Ovary (tissue), 9 donors: ENCODE data around the gene ARHGEF18. TPM values are rescaled to one million over a fixed set of nuclear protein-coding genes. Genes with fewer than 3 reads are reported as not detected.

ENCODE experiments used
- DNase-seq, 5 donors: peaks; one replicate each; pipeline ENCODE4 v3.0.0-alpha.2; 2019 to 2020
- H3K27ac ChIP-seq, 2 donors: fragments of 200-600 bp; one replicate each; pipeline versions ENCODE4 v1.5.1 to v1.8.0; 2019 to 2022
- H3K27me3 ChIP-seq: fragments of 200-600 bp; one replicate; pipeline ENCODE4 v1.8.0; 2022
- H3K36me3 ChIP-seq: fragments of 200-600 bp; sonication (generic); one replicate; pipeline ENCODE4 v1.5.1; 2019
- H3K4me1 ChIP-seq: one replicate; pipeline ENCODE4 v1.8.1; 2013; ENCODE audit warnings: mild to moderate bottlenecking, moderate library complexity; ENCODE audit not compliant: insufficient read depth
- H3K4me3 ChIP-seq: fragments of 200-600 bp; sonication (generic); one replicate; pipeline ENCODE4 v1.5.1; 2017
- H3K9me3 ChIP-seq, 2 donors: fragments of 200-600 bp in 1 of 2; sonication (generic) in 1 of 2; one replicate each; pipeline versions ENCODE4 v1.5.1 to v1.8.1; 2013 to 2019; ENCODE audit warnings: mild to moderate bottlenecking in 1 of 2, moderate library complexity in 1 of 2
- EP300 ChIP-seq: sonication (generic); formaldehyde crosslinking; IDR thresholded peaks from one replicate; pipeline ENCODE4 v1.6.1; 2017; ENCODE audit warnings: antibody characterized with exemption
- POLR2A ChIP-seq: fragments of 450-650 bp; IDR thresholded peaks from one replicate; pipeline ENCODE4 v1.6.1; 2017; ENCODE audit warnings: antibody characterized with exemption, mild to moderate bottlenecking, moderate library complexity
- WGBS, 3 donors: extraction: QIAGEN DNeasy Blood & Tissue Kit in 1 of 3; methylation state at CpG; one replicate each; pipeline versions ENCODE4 v1.1.5 to v1.1.7; 2013 to 2017; 5-methylcytosine and 5-hydroxymethylcytosine counted together
- intact Hi-C, 4 donors: fragments of 100-400 bp; cut with DNase I; formaldehyde crosslinking; loops; one replicate each; pipeline versions ENCODE4 v1.11.0 to v1.15.1; 2022 to 2023
- polyA plus RNA-seq, 2 donors: library from polyadenylated mRNA; stranded (reverse); fragments of 200-250 nt in 1 of 2; fragments of 350-450 nt in 1 of 2; fragmentation: Illumina TruSeq in 1 of 2; extraction: RNeasy Lipid Tissue Mini Kit (QIAGEN cat#74804) in 1 of 2; gene quantifications; one replicate each; pipeline ENCODE4 v1.2.3, GENCODE V29; 2013 to 2014
- total RNA-seq, 7 donors: library from RNA; depleted of rRNA in 2 of 7; stranded (reverse); fragments of >200 nt in 2 of 7; fragmentation: NEBNext Ultra II Directional in 3 of 7; extraction: Animal tissue kit (Norgen Biotek cat#: 25700) in 3 of 7; gene quantifications; one replicate each; pipeline versions ENCODE4 v1.1.0 to v1.2.4, GENCODE V29; 2016 to 2023
- TF ChIP-seq, protein P1 (sequence below), 3 donors: fragments of 450-650 bp in 2 of 3; fragments of 200-600 bp in 1 of 3; IDR thresholded peaks; one replicate each; pipeline versions ENCODE4 v1.5.1 to v1.8.0; 2016 to 2022; ENCODE audit warnings: antibody characterized with exemption in 3 of 3, mild to moderate bottlenecking in 1 of 3
- donor health status: DM: no; HTN: no; CAD: no; lungs with moderate emphysema.
- donor health status: DM: no; HTN: no; CAD: no.
- donor health status: Bipolar disorder and iron deficiency.
- donor health status: DM: yes; HTN: yes; CAD: no.
- donor health status: DM: no; HTN: no; CAD: no.
- donor health status: DM: yes; HTN: yes; CAD: no.

The ARHGEF18 gene
- total and polyA plus RNA-seq, 9 donors = 2.5 to 31.6 (median 24.9) TPM

DNA sequence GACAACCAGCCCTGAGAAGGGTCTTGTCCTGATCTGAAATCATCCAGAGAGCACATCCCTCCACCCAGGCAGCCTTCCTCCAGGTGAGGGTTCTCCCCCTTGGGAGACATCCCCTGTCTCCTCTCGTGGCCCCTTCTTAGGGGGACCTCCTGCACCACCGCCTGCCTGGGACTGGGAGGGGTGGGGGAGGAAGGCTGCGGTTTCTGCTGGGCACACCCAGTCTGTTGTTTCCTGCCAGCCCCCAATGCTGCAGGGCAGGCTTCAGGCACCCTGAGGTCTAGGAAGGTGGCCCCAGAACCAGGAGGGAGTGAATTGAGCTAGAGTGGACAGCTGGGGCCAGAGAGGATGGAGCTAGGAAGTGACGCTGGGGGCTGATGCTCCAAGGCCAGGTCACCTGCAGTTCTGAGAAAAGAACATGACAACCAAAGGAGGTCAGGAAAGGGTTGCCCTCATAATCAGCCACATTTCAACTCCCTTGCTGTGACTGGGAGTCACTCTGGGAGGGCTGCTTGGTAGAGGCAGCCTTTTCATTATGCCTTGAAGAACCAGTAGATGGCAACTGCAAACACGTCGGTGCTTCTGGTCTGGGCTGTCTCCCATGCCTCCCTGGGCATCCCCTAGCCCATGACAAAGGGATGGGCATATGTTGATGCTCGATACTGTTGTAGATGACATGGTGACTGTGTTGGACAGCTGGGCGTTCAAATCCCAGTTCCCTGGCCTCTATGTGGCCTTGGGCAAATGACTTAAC is 1.4 kb downstream of the ARHGEF18 start:
- Histone ChIP-seq H3K36me3 (no peaks in the 10 kb centered on the region), H3K4me3 (no peak overlapping the region), H3K4me1 (no peaks in the 10 kb centered on the region), H3K27ac (no peak overlapping the region), H3K27me3 (no peaks in the 10 kb centered on the region), H3K9me3 (no peaks in the 10 kb centered on the region)
- DNase-seq = peak in 2 of 5 donors; percentile 9 to 17
- 72 to 83% (median 76%) methylated on average over 8 of the region's 8 CpGs for WGBS, 3 donors
- intact Hi-C loops = loop anchor here in 1 of 4 donors (10.0 kb wide), 3 partner anchors 195 to 325 kb away; partner anchors contain the start of gene MCEMP1
- TF ChIP-seq POLR2A (no peak), EP300 (no peak)
- TF ChIP-seq, protein P1, sequence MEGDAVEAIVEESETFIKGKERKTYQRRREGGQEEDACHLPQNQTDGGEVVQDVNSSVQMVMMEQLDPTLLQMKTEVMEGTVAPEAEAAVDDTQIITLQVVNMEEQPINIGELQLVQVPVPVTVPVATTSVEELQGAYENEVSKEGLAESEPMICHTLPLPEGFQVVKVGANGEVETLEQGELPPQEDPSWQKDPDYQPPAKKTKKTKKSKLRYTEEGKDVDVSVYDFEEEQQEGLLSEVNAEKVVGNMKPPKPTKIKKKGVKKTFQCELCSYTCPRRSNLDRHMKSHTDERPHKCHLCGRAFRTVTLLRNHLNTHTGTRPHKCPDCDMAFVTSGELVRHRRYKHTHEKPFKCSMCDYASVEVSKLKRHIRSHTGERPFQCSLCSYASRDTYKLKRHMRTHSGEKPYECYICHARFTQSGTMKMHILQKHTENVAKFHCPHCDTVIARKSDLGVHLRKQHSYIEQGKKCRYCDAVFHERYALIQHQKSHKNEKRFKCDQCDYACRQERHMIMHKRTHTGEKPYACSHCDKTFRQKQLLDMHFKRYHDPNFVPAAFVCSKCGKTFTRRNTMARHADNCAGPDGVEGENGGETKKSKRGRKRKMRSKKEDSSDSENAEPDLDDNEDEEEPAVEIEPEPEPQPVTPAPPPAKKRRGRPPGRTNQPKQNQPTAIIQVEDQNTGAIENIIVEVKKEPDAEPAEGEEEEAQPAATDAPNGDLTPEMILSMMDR (IDR thresholded peaks at IDR 0.05) = no peak

DNA sequence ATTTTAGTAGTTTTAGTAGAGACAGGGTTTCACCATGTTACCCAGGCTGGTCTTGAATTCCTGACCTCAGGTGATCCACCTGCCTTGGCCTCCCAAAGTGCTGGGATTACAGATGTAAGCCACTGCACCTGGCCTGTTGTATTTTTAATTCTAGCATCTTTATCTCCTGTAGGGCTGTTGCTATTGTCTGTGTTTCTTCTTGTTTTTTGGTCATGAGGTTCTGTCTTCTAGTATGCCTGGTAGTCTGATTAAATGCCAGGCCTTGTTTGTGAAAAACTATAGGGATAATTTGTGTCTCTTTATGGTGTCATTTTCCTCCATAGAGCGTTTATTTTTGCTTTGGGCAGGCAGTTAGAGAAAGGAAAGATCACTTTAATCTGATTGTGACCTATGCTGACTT is 3.1 kb downstream of the ARHGEF18 start:
- TF ChIP-seq EP300 = no peak
- no peak for TF ChIP-seq POLR2A
- TF ChIP-seq, protein P1 (IDR thresholded peaks at IDR 0.05) = no peak
- Histone ChIP-seq H3K9me3 (no peaks in the 10 kb centered on the region), H3K4me1 (no peaks in the 10 kb centered on the region), H3K4me3 (no peak overlapping the region), H3K27ac (no peak overlapping the region), H3K36me3 (no peaks in the 10 kb centered on the region), H3K27me3 (no peaks in the 10 kb centered on the region)
- intact Hi-C loops = loop anchor here in 1 of 4 donors (10.0 kb wide), 2 partner anchors 193 to 323 kb away; partner anchors contain the start of gene MCEMP1
- no peak for DNase-seq
- WGBS, 3 donors = 72 to 89% (median 87%) methylated on average over 1 of the region's 1 CpG

DNA sequence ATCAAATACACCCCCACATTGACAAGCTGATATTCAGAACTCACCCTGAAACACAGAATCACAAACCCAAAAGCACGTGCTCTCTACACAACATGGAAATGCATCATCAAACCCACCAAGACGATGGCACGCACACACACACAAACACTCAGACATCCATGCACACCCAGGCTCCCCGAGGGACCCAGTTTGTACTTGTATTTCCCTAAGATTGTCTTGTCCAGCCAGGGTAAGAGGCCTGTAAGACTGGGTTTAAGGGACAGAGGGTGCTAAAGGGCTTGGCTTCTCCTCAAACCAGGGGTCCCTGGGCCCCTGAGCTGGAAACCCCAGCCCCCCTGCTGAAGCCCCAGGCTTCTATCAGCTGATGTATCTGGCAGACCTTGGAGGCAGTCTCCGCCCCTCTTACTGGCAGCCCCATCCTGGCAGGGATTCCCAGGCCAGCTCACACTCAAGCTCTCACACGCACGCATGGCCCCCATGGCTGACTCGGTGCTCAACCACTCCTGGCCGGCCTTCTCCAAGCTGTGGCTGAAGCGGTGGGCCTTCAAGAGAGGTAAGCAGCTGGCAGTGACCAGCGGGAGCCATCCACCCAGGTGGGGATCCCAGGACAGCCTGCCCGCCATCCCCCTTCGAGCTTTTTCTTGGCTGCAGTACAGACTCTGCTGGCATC is 6.5 kb downstream of the ARHGEF18 start:
- no peaks in the 10 kb centered on the region for H3K36me3 ChIP-seq
- intact Hi-C loops = loop anchor here in 2 of 4 donors (5.0 to 10.0 kb wide), 3 partner anchors 190 to 322 kb away; partner anchors contain the start of gene MCEMP1 (in 2 of the 2)
- TF ChIP-seq POLR2A = no peak
- TF ChIP-seq, protein P1 (IDR thresholded peaks at IDR 0.05) = no peak

DNA sequence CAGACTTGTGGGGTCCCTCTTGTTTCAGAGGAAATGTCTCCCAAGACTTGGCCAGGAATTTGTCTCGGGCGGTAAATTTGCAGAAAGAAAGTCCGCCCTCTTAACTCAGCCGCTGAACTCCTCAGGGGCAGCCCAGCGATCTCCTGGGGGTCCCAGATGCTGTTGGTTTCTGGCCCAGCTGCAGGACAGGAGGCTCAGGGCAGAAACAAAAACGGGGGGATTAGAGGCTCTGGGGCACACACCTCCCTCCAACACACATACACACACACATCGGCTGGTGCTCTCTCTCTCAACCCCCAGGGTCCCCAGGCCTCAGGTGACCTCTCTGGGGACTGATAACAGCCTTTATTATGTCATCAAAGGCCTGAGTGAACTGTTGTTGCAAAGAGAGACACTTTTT is 7.1 kb downstream of the ARHGEF18 start:
- DNase-seq = peak in 1 of 5 donors; percentile 6
- Histone ChIP-seq H3K4me1 (no peaks in the 10 kb centered on the region), H3K36me3 (no peaks in the 10 kb centered on the region), H3K9me3 (no peaks in the 10 kb centered on the region), H3K27me3 (no peaks in the 10 kb centered on the region), H3K27ac (no peak overlapping the region), H3K4me3 (peak overlapping the region; percentile 6)
- TF ChIP-seq, protein P1 (IDR thresholded peaks at IDR 0.05) = no peak
- no peak for TF ChIP-seq EP300
- TF ChIP-seq POLR2A = no peak
- 52 to 59% (median 52%) methylated on average over 7 of the region's 7 CpGs for WGBS, 3 donors
- intact Hi-C loops = loop anchor here in 2 of 4 donors (5.0 to 10.0 kb wide), 3 partner anchors 189 to 321 kb away; partner anchors contain the start of gene MCEMP1 (in 2 of the 2)

More for the DNA sequence above, 6.5 kb downstream of the ARHGEF18 start:
- H3K4me1 ChIP-seq = no peaks in the 10 kb centered on the region
- no peaks in the 10 kb centered on the region for H3K9me3 ChIP-seq
- no peaks in the 10 kb centered on the region for H3K27me3 ChIP-seq
- WGBS, 3 donors = 64 to 67% (median 66%) methylated on average over 13 of the region's 13 CpGs
- no peak overlapping the region for H3K27ac ChIP-seq
- H3K4me3 ChIP-seq = peak overlapping the region; percentile 6
- peak in 1 of 5 donors; percentile 33 for DNase-seq
